Immature natural killer cell (primary cell): ENCODE measurements around the gene CCT8. TPM values are rescaled to one million over a fixed set of nuclear protein-coding genes. Genes with fewer than 3 reads are reported as not detected.
"Not testable (repeated sequence)": the region's sequence is repeated elsewhere in the genome, so short reads cannot be mapped to it uniquely, and the experiment has no call there.

ENCODE experiments used
- DNase-seq, 3 donors: peaks; one replicate each; pipeline ENCODE4 v3.0.0; 2022; ENCODE audit warnings: mixed read lengths in 1 of 3
- H3K27ac Mint-ChIP-seq, 6 donors: one replicate each; pipeline ENCODE4 v1.8.0; 2020; ENCODE audit warnings: mixed read lengths in 6 of 6, mild to moderate bottlenecking in 5 of 6, inconsistent platforms in 4 of 6, moderate library complexity in 3 of 6
- H3K27me3 Mint-ChIP-seq, 3 donors: one replicate each; pipeline ENCODE4 v1.8.0; 2020 to 2021; ENCODE audit warnings: low read depth in 3 of 3, mild to moderate bottlenecking in 3 of 3, mixed read lengths in 3 of 3, moderate library complexity in 3 of 3, inconsistent platforms in 1 of 3
- H3K36me3 Mint-ChIP-seq, 3 donors: one replicate each; pipeline ENCODE4 v1.8.0; 2020; ENCODE audit warnings: mixed read lengths in 3 of 3, inconsistent platforms in 2 of 3, mild to moderate bottlenecking in 2 of 3
- H3K4me1 Mint-ChIP-seq, 2 donors: one replicate each; pipeline ENCODE4 v1.8.0; 2020; ENCODE audit warnings: inconsistent platforms in 2 of 2, mild to moderate bottlenecking in 2 of 2, mixed read lengths in 2 of 2, moderate library complexity in 1 of 2
- H3K4me3 Mint-ChIP-seq, 5 donors: one replicate each; pipeline ENCODE4 v1.8.0; 2020; ENCODE audit warnings: mild to moderate bottlenecking in 5 of 5, mixed read lengths in 5 of 5, inconsistent platforms in 3 of 5, moderate library complexity in 3 of 5
- H3K9me3 Mint-ChIP-seq, 6 donors: one replicate each; pipeline ENCODE4 v1.8.0; 2020; ENCODE audit warnings: mild to moderate bottlenecking in 6 of 6, mixed read lengths in 6 of 6, inconsistent platforms in 4 of 6, moderate library complexity in 3 of 6
- polyA plus RNA-seq, 3 donors: library from polyadenylated mRNA; unstranded; fragments of 300-500 nt; fragmentation: Illumina TruSeq; gene quantifications; one replicate each; pipeline ENCODE4 v1.2.3, GENCODE V29; 2021

Gene CCT8
- polyA plus RNA-seq, 3 donors from 2014 or later: 101 to 119 (median 113) TPM

GRCh38 chr21:29024474-29025327, 48.7 kb downstream of the CCT8 start, which contains the start of gene USP16:
USP16 (plus strand) TSS chr21:29024668; CDS start chr21:29027914, 3,246 bp downstream.
- H3K9me3 Mint-ChIP-seq: no peaks in the 10 kb centered on the region
- H3K4me1 Mint-ChIP-seq: peaks cover 58 to 81% of the 10 kb centered on the region in 2 donors
- H3K27ac Mint-ChIP-seq: peak within 1 kb of the TSS; percentile 96 to 99 (median 99)
- peak within 1 kb of the TSS; percentile 95 to 99 (median 97) for H3K4me3 Mint-ChIP-seq
- peaks cover 0 to 4% (median 3%) of the 10 kb centered on the region in 3 donors for H3K36me3 Mint-ChIP-seq
- peak; percentile 97 for DNase-seq
- H3K27me3 Mint-ChIP-seq: peaks cover 12 to 19% (median 14%) of the 10 kb centered on the region in 3 donors

- DNase-seq: peak; percentile 21 to 30 (median 27)
- Mint-ChIP-seq H3K4me1 (peaks cover 68 to 84% of the 10 kb centered on the region in 2 donors), H3K36me3 (no peaks in the 10 kb centered on the region), H3K4me3 (peak overlapping the region; percentile 41 to 72 (median 68)), H3K27me3 (peaks cover 24 to 29% (median 25%) of the 10 kb centered on the region in 3 donors), H3K27ac (peak overlapping the region; percentile 83 to 99 (median 89)), H3K9me3 (no peaks in the 10 kb centered on the region)
These were observed 51.3 kb downstream of the CCT8 start for GRCh38 chr21:29022166-29022565.

- H3K4me1 Mint-ChIP-seq: peaks cover 42 to 50% of the 10 kb centered on the region in 2 donors
- H3K36me3 Mint-ChIP-seq: peaks cover 0 to 4% (median 0%) of the 10 kb centered on the region in 3 donors
- H3K27ac Mint-ChIP-seq: peak overlapping the region; percentile 54 to 95 (median 92)
- no peaks in the 10 kb centered on the region for H3K9me3 Mint-ChIP-seq
- no peak for DNase-seq
- H3K4me3 Mint-ChIP-seq: peak overlapping the region; percentile 82 to 96 (median 93)
- peaks cover 13 to 14% (median 13%) of the 10 kb centered on the region in 3 donors for H3K27me3 Mint-ChIP-seq
These were observed 54.9 kb downstream of the CCT8 start for GRCh38 chr21:29018540-29018939.

GRCh38 chr21:29017639-29018237, 55.7 kb downstream of the CCT8 start:
- Mint-ChIP-seq H3K27me3 (peaks cover 13 to 14% (median 13%) of the 10 kb centered on the region in 3 donors), H3K4me3 (peak overlapping the region; percentile 82 to 96 (median 93)), H3K4me1 (peaks cover 36 to 42% of the 10 kb centered on the region in 2 donors), H3K36me3 (peaks cover 0 to 4% (median 0%) of the 10 kb centered on the region in 3 donors), H3K27ac (peak overlapping the region; percentile 54 to 95 (median 88)), H3K9me3 (no peaks in the 10 kb centered on the region)
- DNase-seq: no peak

GRCh38 chr21:29011236-29011635, 62.2 kb downstream of the CCT8 start:
- DNase-seq, H3K9me3 Mint-ChIP-seq, H3K4me1 Mint-ChIP-seq, H3K4me3 Mint-ChIP-seq, H3K27ac Mint-ChIP-seq, H3K27me3 Mint-ChIP-seq: not testable (repeated sequence)
- peaks cover 7 to 14% (median 9%) of the 10 kb centered on the region in 3 donors for H3K36me3 Mint-ChIP-seq

- peaks cover 3 to 14% (median 9%) of the 10 kb centered on the region in 3 donors for H3K36me3 Mint-ChIP-seq
- no peak overlapping the region for H3K4me3 Mint-ChIP-seq
- DNase-seq: no peak
- peaks cover 0 to 1% of the 10 kb centered on the region in 2 donors for H3K4me1 Mint-ChIP-seq
- H3K9me3 Mint-ChIP-seq: no peaks in the 10 kb centered on the region
- H3K27ac Mint-ChIP-seq: peak overlapping the region in 1 of 6 donors; percentile 58
- no peaks in the 10 kb centered on the region for H3K27me3 Mint-ChIP-seq
These were observed 65.1 kb downstream of the CCT8 start for GRCh38 chr21:29008367-29008766.

GRCh38 chr21:29007810-29008209, 65.6 kb downstream of the CCT8 start:
- Mint-ChIP-seq H3K27me3 (peaks cover 0 to under 1% (median 0%) of the 10 kb centered on the region in 3 donors), H3K9me3 (no peaks in the 10 kb centered on the region), H3K4me3 (no peak overlapping the region), H3K36me3 (peaks cover 3 to 14% (median 9%) of the 10 kb centered on the region in 3 donors), H3K4me1 (peaks cover 2 to 4% of the 10 kb centered on the region in 2 donors), H3K27ac (no peak overlapping the region)
- no peak for DNase-seq

GRCh38 chr21:29007135-29007534, 66.3 kb downstream of the CCT8 start:
- DNase-seq: no peak
- Mint-ChIP-seq H3K36me3 (peaks cover 3 to 14% (median 9%) of the 10 kb centered on the region in 3 donors), H3K9me3 (no peaks in the 10 kb centered on the region), H3K27me3 (peaks cover 0 to 6% (median 0%) of the 10 kb centered on the region in 3 donors), H3K4me1 (peaks cover 8 to 11% of the 10 kb centered on the region in 2 donors), H3K27ac (no peak overlapping the region), H3K4me3 (no peak overlapping the region)

Other genes with a start within 250 kb of the CCT8 start
- gene LTN1, start 80.8 kb downstream of the CCT8 start, polyA plus RNA-seq: 10 to 100 TPM in 2 of 3 donors, 1 to 10 TPM in 1; 9.9 to 19.1 (median 11.3) TPM
- gene RWDD2B, start 54.3 kb downstream of the CCT8 start, polyA plus RNA-seq: 10 to 100 TPM; 13.0 to 28.6 (median 13.0) TPM
- gene USP16, start 49.0 kb downstream of the CCT8 start, polyA plus RNA-seq: 10 to 100 TPM; 12.0 to 31.3 (median 20.5) TPM
- 10 to 100 TPM in 2 of 3 donors, 1 to 10 TPM in 1; 9.2 to 18.8 (median 12.5) TPM for gene MAP3K7CL, start 57.0 kb upstream of the CCT8 start, polyA plus RNA-seq
- gene BACH1, start 225.3 kb upstream of the CCT8 start, polyA plus RNA-seq: 10 to 100 TPM; 10.1 to 30.2 (median 17.4) TPM